A673 (cell line): ENCODE measurements around the gene SBF2. TPM values are rescaled to one million over a fixed set of nuclear protein-coding genes. Genes with fewer than 3 reads are reported as not detected.

Experiments used
- BruUV-seq: library from RNA; stranded (reverse); fragments of 400-500 nt; replicated peaks from 2 replicates; lab custom pipeline; 2021; lab: Mats Ljungman, UMichigan
- CTCF ChIA-PET: fragments of 300-600 bp; sonication (Branson Sonifier 250); formaldehyde crosslinking; loops from one replicate; lab custom pipeline; 2022; ENCODE audit warnings: antibody characterized with exemption; lab: Charles Lee
- POLR2A ChIA-PET: fragments of 300-600 bp; sonication (Branson Sonifier 250); formaldehyde crosslinking; loops from one replicate; lab custom pipeline; 2022; ENCODE audit warnings: antibody characterized with exemption; ENCODE audit not compliant: low non-redundant PET; lab: Charles Lee
- DNase-seq: peaks from one replicate; pipeline ENCODE4 v3.0.0-alpha.2; 2015; ENCODE audit warnings: low spot score
- H3K27ac ChIP-seq: fragments of 200-600 bp; sonication (generic); 2 replicates; pipeline ENCODE4 v1.5.1; 2016; ENCODE audit warnings: mixed run types, low read depth, mild to moderate bottlenecking, mixed read lengths, antibody characterized with exemption, low read length; ENCODE audit not compliant: poor library complexity, severe bottlenecking
- H3K27me3 ChIP-seq: fragments of 200-600 bp; sonication (generic); replicated peaks from 2 replicates; pipeline ENCODE4 v1.6.1; 2017; ENCODE audit warnings: mixed run types, low read depth, mild to moderate bottlenecking, mixed read lengths, antibody characterized with exemption, low read length; ENCODE audit not compliant: insufficient read depth, poor library complexity
- H3K36me3 ChIP-seq: fragments of 200-600 bp; sonication (generic); 2 replicates; pipeline ENCODE4 v1.6.1; 2016; ENCODE audit warnings: mixed run types, mild to moderate bottlenecking, mixed read lengths, antibody characterized with exemption, low read length; ENCODE audit not compliant: insufficient read depth, poor library complexity, severe bottlenecking
- H3K4me1 ChIP-seq: fragments of 200-600 bp; sonication (generic); 2 replicates; pipeline ENCODE4 v1.6.1; 2017; ENCODE audit warnings: mixed run types, mild to moderate bottlenecking, mixed read lengths, antibody characterized with exemption, low read length; ENCODE audit not compliant: insufficient read depth, poor library complexity, severe bottlenecking
- H3K4me3 ChIP-seq: fragments of 200-600 bp; sonication (generic); 2 replicates; pipeline ENCODE4 v1.5.1; 2016; ENCODE audit warnings: low read depth, mixed run types, mild to moderate bottlenecking, mixed read lengths, low read length; ENCODE audit not compliant: poor library complexity, severe bottlenecking
- H3K9me3 ChIP-seq: fragments of 200-600 bp; sonication (generic); 2 replicates; pipeline ENCODE4 v1.6.1; 2016; ENCODE audit warnings: mixed run types, low read depth, mild to moderate bottlenecking, mixed read lengths, antibody characterized with exemption, low read length; ENCODE audit not compliant: poor library complexity, severe bottlenecking
- EZH2 ChIP-seq: fragments of 200-600 bp; sonication (generic); IDR thresholded peaks from 2 replicates; pipeline ENCODE4 v1.6.1; 2017; ENCODE audit warnings: borderline replicate concordance, low read depth, mild to moderate bottlenecking, mixed read lengths, antibody characterized with exemption, low read length; ENCODE audit not compliant: poor library complexity, severe bottlenecking
- intact Hi-C: fragments of 100-400 bp; cut with micrococcal nuclease; formaldehyde crosslinking; loops from one replicate; pipeline ENCODE4 v1.10.0; 2022; ENCODE audit not compliant: unreplicated experiment
- total RNA-seq: library from RNA; stranded (reverse); gene quantifications from 2 replicates; pipeline ENCODE4 v1.2.3, GENCODE V29; 2021
- TF ChIP-seq, protein P1 (sequence below): fragments of 300-800, 200-600 bp; sonication (generic); conservative IDR thresholded peaks from 2 replicates; pipeline ENCODE4 v1.5.1; 2017; ENCODE audit warnings: low read depth, mild to moderate bottlenecking, antibody characterized with exemption, low read length, moderate library complexity, mixed read lengths

SBF2 gene
- total RNA-seq, 1 experiment from 2014 or later = 31.8 TPM

DNA sequence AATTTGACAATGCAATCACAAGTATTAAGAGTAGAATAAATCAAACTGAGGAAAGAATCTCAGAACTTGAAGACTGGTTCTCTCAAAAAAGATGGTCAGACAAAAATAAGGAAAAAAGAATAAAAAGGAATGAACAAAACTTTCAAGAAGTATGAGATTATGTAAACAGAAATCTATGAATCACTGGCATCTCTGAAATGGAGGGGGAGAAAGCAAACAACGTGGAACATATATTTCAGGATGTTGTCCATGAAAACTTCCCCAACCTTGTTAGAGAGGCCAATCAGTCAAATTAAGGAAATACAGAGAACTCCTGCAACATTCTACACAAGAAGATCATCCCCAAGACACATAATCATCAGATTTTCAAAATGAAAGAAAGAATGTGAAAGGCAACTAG, 235.7 kb downstream of the SBF2 start:
- intact Hi-C loops = no loop called here
- no peak for DNase-seq
- Histone ChIP-seq H3K27ac (no peak overlapping the region), H3K27me3 (no peaks in the 10 kb centered on the region), H3K36me3 (no peaks in the 10 kb centered on the region), H3K4me1 (no peaks in the 10 kb centered on the region), H3K4me3 (no peak overlapping the region), H3K9me3 (peaks cover 6% of the 10 kb centered on the region)
- no peak for TF ChIP-seq EZH2
- TF ChIP-seq, protein P1, sequence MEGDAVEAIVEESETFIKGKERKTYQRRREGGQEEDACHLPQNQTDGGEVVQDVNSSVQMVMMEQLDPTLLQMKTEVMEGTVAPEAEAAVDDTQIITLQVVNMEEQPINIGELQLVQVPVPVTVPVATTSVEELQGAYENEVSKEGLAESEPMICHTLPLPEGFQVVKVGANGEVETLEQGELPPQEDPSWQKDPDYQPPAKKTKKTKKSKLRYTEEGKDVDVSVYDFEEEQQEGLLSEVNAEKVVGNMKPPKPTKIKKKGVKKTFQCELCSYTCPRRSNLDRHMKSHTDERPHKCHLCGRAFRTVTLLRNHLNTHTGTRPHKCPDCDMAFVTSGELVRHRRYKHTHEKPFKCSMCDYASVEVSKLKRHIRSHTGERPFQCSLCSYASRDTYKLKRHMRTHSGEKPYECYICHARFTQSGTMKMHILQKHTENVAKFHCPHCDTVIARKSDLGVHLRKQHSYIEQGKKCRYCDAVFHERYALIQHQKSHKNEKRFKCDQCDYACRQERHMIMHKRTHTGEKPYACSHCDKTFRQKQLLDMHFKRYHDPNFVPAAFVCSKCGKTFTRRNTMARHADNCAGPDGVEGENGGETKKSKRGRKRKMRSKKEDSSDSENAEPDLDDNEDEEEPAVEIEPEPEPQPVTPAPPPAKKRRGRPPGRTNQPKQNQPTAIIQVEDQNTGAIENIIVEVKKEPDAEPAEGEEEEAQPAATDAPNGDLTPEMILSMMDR = no peak
- ChIA-PET POLR2A (no interaction called here), CTCF (no interaction called here)
- BruUV-seq = no TSS peak

DNA sequence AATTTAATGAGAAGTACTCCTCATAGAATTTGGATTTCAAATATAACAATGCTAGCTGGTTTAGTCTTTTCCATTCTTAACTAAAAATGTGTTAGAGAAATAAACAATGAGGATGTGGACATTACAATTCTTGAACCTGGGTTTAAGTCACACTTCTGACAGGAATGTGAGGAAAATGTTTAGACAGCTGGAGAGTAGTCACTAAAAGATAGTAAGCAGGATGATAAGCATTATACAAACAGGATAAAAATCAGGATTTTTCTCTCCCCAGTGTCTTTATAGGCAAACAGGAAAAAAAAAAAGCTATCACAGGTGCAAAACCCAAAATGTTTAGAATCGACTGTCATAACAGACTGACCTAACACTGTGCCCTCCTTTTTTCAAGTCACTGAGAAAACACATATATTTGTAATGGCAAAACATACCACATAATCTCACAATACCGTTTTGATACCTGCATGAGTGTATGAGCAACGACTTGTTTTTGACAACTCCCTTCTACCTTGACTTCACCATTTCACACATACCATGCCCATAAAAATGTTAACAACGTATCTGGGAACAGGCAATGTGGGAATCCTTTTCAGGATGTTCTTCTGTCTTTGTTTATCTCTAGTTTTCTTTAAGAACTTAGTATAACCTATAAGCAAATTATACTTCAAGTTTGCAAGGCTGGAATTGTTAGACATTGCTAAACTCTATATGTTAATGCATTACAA, 242.0 kb downstream of the SBF2 start:
- intact Hi-C loops = no loop called here
- POLR2A ChIA-PET = no interaction called here
- no peak overlapping the region for H3K27ac ChIP-seq
- TF ChIP-seq, protein P1 = no peak
- TF ChIP-seq EZH2 = no peak
- CTCF ChIA-PET = no interaction called here
- H3K27me3 ChIP-seq = no peaks in the 10 kb centered on the region
- no peaks in the 10 kb centered on the region for H3K4me1 ChIP-seq
- DNase-seq = no peak
- BruUV-seq = no TSS peak
- H3K36me3 ChIP-seq = no peaks in the 10 kb centered on the region
- no peak overlapping the region for H3K4me3 ChIP-seq
- no peaks in the 10 kb centered on the region for H3K9me3 ChIP-seq

DNA sequence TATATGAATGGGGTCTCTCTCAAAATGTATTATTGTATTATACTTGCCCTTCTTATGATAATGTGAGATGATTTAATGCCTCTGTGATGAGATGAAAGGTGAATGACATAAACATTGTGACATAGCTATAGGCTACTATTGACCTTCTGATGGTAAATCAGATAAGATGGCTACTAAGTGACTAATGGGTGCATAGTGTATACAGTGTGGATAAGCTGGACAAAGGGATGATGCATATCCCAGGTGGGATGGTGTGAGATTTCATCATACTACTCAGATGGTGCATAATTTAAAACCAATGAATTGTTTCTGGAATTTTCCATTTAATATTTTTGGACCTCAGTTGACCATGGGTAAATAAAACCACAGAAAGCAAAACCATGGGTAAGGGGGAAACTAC, 243.5 kb downstream of the SBF2 start:
- H3K27ac ChIP-seq = no peak overlapping the region
- no peak for DNase-seq
- CTCF ChIA-PET = interaction anchor here (0.9 kb wide), 1 partner anchor 26 kb away, joined by 3 read pairs; no protein-coding TSS in a partner anchor
- no peaks in the 10 kb centered on the region for H3K9me3 ChIP-seq
- H3K36me3 ChIP-seq = no peaks in the 10 kb centered on the region
- BruUV-seq = no TSS peak
- no peak overlapping the region for H3K4me3 ChIP-seq
- no peaks in the 10 kb centered on the region for H3K27me3 ChIP-seq
- intact Hi-C loops = no loop called here
- POLR2A ChIA-PET = no interaction called here
- TF ChIP-seq, protein P1 = no peak
- no peak for TF ChIP-seq EZH2
- H3K4me1 ChIP-seq = no peaks in the 10 kb centered on the region
